A549 (cell line): ENCODE data around the gene ARL8B. TPM values are rescaled to one million over a fixed set of nuclear protein-coding genes. Genes with fewer than 3 reads are reported as not detected.

Experiments
- ATAC-seq, 2 experiments: fragments of 200-7000 bp in 1 of 2; fragments of >200 bp in 1 of 2; cut with Nextera tagmentation in 1 of 2; cut with Tn5 transposase in 1 of 2; 3 replicates each; pipeline versions ENCODE4 v1.8.0 to v1.9.1; 2018 to 2020; ENCODE audit warnings: mild to moderate bottlenecking in 1 of 2, moderate library complexity in 1 of 2
- CTCF ChIA-PET: fragments of 300-600 bp; sonication (Branson Sonifier 250); formaldehyde crosslinking; extraction: SDS; loops from one replicate; lab custom pipeline; 2021; ENCODE audit warnings: antibody characterized with exemption, inconsistent platforms; lab: Yijun Ruan, JAX
- POLR2A ChIA-PET: fragments of 350-600 bp; formaldehyde crosslinking; extraction: SDS; loops from one replicate; lab custom pipeline; 2021; ENCODE audit warnings: antibody characterized with exemption, inconsistent platforms; lab: Yijun Ruan, JAX
- DNase-seq, 2 experiments: peaks; one replicate each; pipeline versions ENCODE4 v3.0.0 to v3.0.0-alpha.2; 2011 to 2016; ENCODE audit warnings: low read depth in 1 of 2, low spot score in 1 of 2
- FAIRE-seq: peaks from 2 replicates; lab custom pipeline; 2011; peaks lifted over from hg19 to GRCh38; lab: Jason Lieb, UNC
- H3K27ac ChIP-seq, 2 experiments: fragments of >200 bp; sonication (Bioruptor Twin); formaldehyde crosslinking; 3 replicates each; pipeline ENCODE4 v1.5.1; 2016 to 2017
- H3K4me1 ChIP-seq: fragments of >200 bp; sonication (Bioruptor Twin); formaldehyde crosslinking; 3 replicates; pipeline ENCODE4 v1.6.1; 2016
- H3K4me2 ChIP-seq: fragments of >200 bp; sonication (Bioruptor Twin); formaldehyde crosslinking; 3 replicates; pipeline ENCODE4 v1.6.1; 2016
- H3K4me3 ChIP-seq: fragments of >200 bp; sonication (Bioruptor Twin); formaldehyde crosslinking; 3 replicates; pipeline ENCODE4 v1.5.1; 2016
- H3K9me3 ChIP-seq: fragments of >200 bp; sonication (Bioruptor Twin); formaldehyde crosslinking; 3 replicates; pipeline ENCODE4 v1.6.1; 2016
- BHLHE40 ChIP-seq: IDR thresholded peaks from 2 replicates; pipeline ENCODE4 v1.6.1; 2012; ENCODE audit warnings: low read depth, low read length, inconsistent platforms
- CBX2 ChIP-seq: fragments of 200-600 bp; sonication (generic); IDR thresholded peaks from 2 replicates; pipeline ENCODE4 v1.6.1; 2016; ENCODE audit warnings: low read depth, mild to moderate bottlenecking, borderline replicate concordance
- CHD4 ChIP-seq: fragments of 200-600 bp; sonication (generic); IDR thresholded peaks from 2 replicates; pipeline ENCODE4 v1.6.1; 2016; ENCODE audit warnings: antibody characterized with exemption, mild to moderate bottlenecking, borderline replicate concordance
- EP300 ChIP-seq, 2 experiments: fragments of >200 bp; sonication (Bioruptor Twin); formaldehyde crosslinking; IDR thresholded peaks; 2 replicates in 1 of 2; 3 replicates in 1 of 2; pipeline ENCODE4 v1.6.1; 2016 to 2017
- FOXS1 ChIP-seq: fragments of 250-450 bp; sonication (Bioruptor Pico); IDR thresholded peaks from 2 replicates; pipeline ENCODE4 v1.5.0; 2020; ENCODE audit warnings: mild to moderate bottlenecking, moderate library complexity
- HDAC2 ChIP-seq: fragments of 200-600 bp; sonication (generic); IDR thresholded peaks from 2 replicates; pipeline ENCODE4 v1.6.1; 2016
- KDM1A ChIP-seq: fragments of 200-600 bp; sonication (generic); IDR thresholded peaks from 2 replicates; pipeline ENCODE4 v1.6.1; 2016; ENCODE audit warnings: low read depth, mild to moderate bottlenecking
- KDM5A ChIP-seq: fragments of 200-600 bp; sonication (generic); IDR thresholded peaks from 2 replicates; pipeline ENCODE4 v1.6.1; 2016; ENCODE audit warnings: antibody characterized with exemption, mild to moderate bottlenecking
- NFE2L2 ChIP-seq: fragments of 150-350 bp; conservative IDR thresholded peaks from 2 replicates; pipeline ENCODE4 v1.6.1; 2014; ENCODE audit warnings: low read length
- NPAS2 ChIP-seq: fragments of 250-450 bp; sonication (Bioruptor Pico); IDR thresholded peaks from 2 replicates; pipeline ENCODE4 v1.8.0; 2022; ENCODE audit warnings: mild to moderate bottlenecking, moderate library complexity, borderline replicate concordance
- RARB ChIP-seq: fragments of 250-450 bp; sonication (Bioruptor Pico); IDR thresholded peaks from 2 replicates; pipeline ENCODE4 v1.8.0; 2021; ENCODE audit warnings: mild to moderate bottlenecking, moderate library complexity
- TP53 ChIP-seq: fragments of 250-450 bp; sonication (Bioruptor Pico); IDR thresholded peaks from 2 replicates; pipeline ENCODE4 v1.5.0; 2021; ENCODE audit warnings: mild to moderate bottlenecking, moderate library complexity
- ZSCAN20 ChIP-seq: fragments of 250-450 bp; sonication (Bioruptor Pico); IDR thresholded peaks from 2 replicates; pipeline ENCODE4 v1.8.0; 2022; ENCODE audit warnings: mild to moderate bottlenecking, moderate library complexity
- WGBS: methylation state at CpG from one replicate; pipeline ENCODE4 v1.1.6; 2017; ENCODE audit errors: missing lambda C conversion rate; 5-methylcytosine and 5-hydroxymethylcytosine counted together
- polyA plus RNA-seq, 4 experiments: library from polyadenylated mRNA; depleted of rRNA in 3 of 4; stranded (reverse); fragments of >200 nt; fragmentation: RNase III in 1 of 4; extraction: RNeasy Plus Mini Kit Qiagen cat#74134 plus additional on column Dnase treatment in 1 of 4; gene quantifications; 2 replicates in 3 of 4; 3 replicates in 1 of 4; pipeline ENCODE4 v1.2.3, GENCODE V29; 2011 to 2017
- TF ChIP-seq, protein P1 (sequence below): IDR thresholded peaks from 2 replicates; pipeline ENCODE4 v1.6.1; 2012; ENCODE audit warnings: low read depth, borderline replicate concordance
- TF ChIP-seq, protein P2 (sequence below): fragments of >200 bp; sonication (Bioruptor Twin); formaldehyde crosslinking; IDR thresholded peaks from 3 replicates; pipeline ENCODE4 v1.5.1; 2016
- TF ChIP-seq, protein P3 (sequence below): IDR thresholded peaks from 2 replicates; pipeline ENCODE4 v1.6.1; 2012
- TF ChIP-seq, protein P4 (sequence below): fragments of 450-650 bp; IDR thresholded peaks from 2 replicates; pipeline ENCODE4 v1.6.1; 2014; ENCODE audit warnings: antibody characterized with exemption
- TF ChIP-seq, protein P5 (sequence below): fragments of 150-350 bp; IDR thresholded peaks from 2 replicates; pipeline ENCODE4 v1.6.1; 2014; ENCODE audit warnings: low read depth, mild to moderate bottlenecking, low read length

The ARL8B gene
- polyA plus RNA-seq, 2 of the 4 experiments (the other 2 are of a cell fraction): 51.2 to 51.7 TPM

DNA sequence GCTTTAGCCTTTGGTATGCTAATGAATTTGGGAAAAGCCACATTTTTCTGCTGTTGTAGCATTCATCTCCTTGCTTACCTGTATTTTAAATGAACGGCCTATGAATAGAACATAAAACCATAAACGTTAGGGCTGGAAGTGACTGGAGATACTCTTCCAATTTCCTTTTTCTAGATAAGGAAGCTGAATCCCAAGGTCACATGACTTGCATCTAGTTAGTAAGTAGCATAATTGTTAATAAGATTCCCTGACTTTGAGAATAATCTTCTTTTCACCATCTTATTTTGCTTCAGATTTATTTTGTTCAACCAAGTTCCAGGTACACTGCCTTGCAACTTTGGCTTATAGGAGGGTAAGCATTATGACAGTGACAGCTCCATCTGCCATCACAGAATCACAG, 44.8 kb downstream of the ARL8B start:
- no peak overlapping the region for H3K4me3 ChIP-seq
- ChIA-PET CTCF (no interaction called here), POLR2A (no interaction called here)
- 86% methylated on average over 2 of the region's 2 CpGs for WGBS
- no peak overlapping the region for H3K4me2 ChIP-seq
- no peak for TF ChIP-seq NPAS2 (CRISPR knock-in tag)
- TF ChIP-seq TP53: no peak
- TF ChIP-seq HDAC2: no peak
- no peak for TF ChIP-seq CBX2
- TF ChIP-seq RARB: no peak
- TF ChIP-seq, protein P1, sequence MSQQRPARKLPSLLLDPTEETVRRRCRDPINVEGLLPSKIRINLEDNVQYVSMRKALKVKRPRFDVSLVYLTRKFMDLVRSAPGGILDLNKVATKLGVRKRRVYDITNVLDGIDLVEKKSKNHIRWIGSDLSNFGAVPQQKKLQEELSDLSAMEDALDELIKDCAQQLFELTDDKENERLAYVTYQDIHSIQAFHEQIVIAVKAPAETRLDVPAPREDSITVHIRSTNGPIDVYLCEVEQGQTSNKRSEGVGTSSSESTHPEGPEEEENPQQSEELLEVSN: no peak
- TF ChIP-seq, protein P2, sequence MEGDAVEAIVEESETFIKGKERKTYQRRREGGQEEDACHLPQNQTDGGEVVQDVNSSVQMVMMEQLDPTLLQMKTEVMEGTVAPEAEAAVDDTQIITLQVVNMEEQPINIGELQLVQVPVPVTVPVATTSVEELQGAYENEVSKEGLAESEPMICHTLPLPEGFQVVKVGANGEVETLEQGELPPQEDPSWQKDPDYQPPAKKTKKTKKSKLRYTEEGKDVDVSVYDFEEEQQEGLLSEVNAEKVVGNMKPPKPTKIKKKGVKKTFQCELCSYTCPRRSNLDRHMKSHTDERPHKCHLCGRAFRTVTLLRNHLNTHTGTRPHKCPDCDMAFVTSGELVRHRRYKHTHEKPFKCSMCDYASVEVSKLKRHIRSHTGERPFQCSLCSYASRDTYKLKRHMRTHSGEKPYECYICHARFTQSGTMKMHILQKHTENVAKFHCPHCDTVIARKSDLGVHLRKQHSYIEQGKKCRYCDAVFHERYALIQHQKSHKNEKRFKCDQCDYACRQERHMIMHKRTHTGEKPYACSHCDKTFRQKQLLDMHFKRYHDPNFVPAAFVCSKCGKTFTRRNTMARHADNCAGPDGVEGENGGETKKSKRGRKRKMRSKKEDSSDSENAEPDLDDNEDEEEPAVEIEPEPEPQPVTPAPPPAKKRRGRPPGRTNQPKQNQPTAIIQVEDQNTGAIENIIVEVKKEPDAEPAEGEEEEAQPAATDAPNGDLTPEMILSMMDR: no peak
- TF ChIP-seq FOXS1: no peak
- no peak for TF ChIP-seq CHD4
- TF ChIP-seq, protein P3, sequence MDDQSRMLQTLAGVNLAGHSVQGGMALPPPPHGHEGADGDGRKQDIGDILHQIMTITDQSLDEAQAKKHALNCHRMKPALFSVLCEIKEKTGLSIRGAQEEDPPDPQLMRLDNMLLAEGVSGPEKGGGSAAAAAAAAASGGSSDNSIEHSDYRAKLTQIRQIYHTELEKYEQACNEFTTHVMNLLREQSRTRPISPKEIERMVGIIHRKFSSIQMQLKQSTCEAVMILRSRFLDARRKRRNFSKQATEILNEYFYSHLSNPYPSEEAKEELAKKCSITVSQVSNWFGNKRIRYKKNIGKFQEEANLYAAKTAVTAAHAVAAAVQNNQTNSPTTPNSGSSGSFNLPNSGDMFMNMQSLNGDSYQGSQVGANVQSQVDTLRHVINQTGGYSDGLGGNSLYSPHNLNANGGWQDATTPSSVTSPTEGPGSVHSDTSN: no peak
- TF ChIP-seq EP300 (IDR thresholded peaks at IDR 0.05): no peak
- no peak for TF ChIP-seq KDM1A
- TF ChIP-seq, protein P4, sequence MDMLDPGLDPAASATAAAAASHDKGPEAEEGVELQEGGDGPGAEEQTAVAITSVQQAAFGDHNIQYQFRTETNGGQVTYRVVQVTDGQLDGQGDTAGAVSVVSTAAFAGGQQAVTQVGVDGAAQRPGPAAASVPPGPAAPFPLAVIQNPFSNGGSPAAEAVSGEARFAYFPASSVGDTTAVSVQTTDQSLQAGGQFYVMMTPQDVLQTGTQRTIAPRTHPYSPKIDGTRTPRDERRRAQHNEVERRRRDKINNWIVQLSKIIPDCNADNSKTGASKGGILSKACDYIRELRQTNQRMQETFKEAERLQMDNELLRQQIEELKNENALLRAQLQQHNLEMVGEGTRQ: no peak
- no peak for TF ChIP-seq ZSCAN20 (CRISPR knock-in tag)
- ATAC-seq: no peak
- H3K9me3 ChIP-seq: no peaks in the 10 kb centered on the region
- FAIRE-seq: no peak
- no peak overlapping the region for H3K27ac ChIP-seq
- peaks cover 16% of the 10 kb centered on the region for H3K4me1 ChIP-seq
- no peak for DNase-seq

DNA sequence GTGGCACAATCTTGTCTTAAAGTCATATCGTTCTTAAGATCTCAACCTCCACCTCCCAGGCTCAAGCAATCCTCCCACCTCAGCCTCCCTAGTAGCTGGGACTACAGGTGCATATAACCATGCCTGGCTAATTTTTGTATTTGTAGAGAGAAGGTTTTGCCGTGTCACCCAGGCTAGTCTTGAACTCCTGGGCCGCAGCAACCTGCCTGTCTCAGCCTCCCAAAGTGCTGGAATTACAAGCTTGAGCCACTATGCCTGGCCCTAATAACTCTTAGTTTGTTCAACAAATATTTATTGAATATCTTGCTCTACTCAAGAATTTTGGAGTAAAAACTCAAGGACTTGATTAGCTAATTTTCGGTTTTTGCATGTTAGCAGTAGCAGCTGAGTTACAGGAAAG, 46.0 kb downstream of the ARL8B start:
- Histone ChIP-seq H3K27ac (no peak overlapping the region), H3K4me3 (no peak overlapping the region), H3K4me2 (no peak overlapping the region), H3K9me3 (no peaks in the 10 kb centered on the region), H3K4me1 (peaks cover 5% of the 10 kb centered on the region; the same call in 1 of the 3 replicates)
- ChIA-PET CTCF (interaction anchor here (1.0 to 1.1 kb wide), 2 partner anchors 25 to 447 kb away, joined by 3 to 4 read pairs; no protein-coding TSS in a partner anchor), POLR2A (no interaction called here)
- ATAC-seq: no peak
- DNase-seq: no peak
- WGBS: 85% methylated on average over 4 of the region's 4 CpGs
- TF ChIP-seq BHLHE40 (no peak), RARB (no peak), KDM5A (no peak), NFE2L2 (no peak), EP300 (IDR thresholded peaks at IDR 0.05) (no peak)
- TF ChIP-seq, protein P5, sequence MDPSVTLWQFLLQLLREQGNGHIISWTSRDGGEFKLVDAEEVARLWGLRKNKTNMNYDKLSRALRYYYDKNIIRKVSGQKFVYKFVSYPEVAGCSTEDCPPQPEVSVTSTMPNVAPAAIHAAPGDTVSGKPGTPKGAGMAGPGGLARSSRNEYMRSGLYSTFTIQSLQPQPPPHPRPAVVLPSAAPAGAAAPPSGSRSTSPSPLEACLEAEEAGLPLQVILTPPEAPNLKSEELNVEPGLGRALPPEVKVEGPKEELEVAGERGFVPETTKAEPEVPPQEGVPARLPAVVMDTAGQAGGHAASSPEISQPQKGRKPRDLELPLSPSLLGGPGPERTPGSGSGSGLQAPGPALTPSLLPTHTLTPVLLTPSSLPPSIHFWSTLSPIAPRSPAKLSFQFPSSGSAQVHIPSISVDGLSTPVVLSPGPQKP: no peak
- TF ChIP-seq, protein P2: no peak
- no peak for FAIRE-seq
